Stimulated activated CD8-positive, alpha-beta memory T cell treated with anti-CD3 and anti-CD28 coated beads, Interleukin-7, amount 100 ng/mL, for 48 hours (primary cell): ENCODE data around the gene NAGLU.
"Not testable (repeated sequence)": the region's sequence is repeated elsewhere in the genome, so short reads cannot be mapped to it uniquely, and the experiment has no call there.

Experiments
- DNase-seq, 2 donors: peaks; one replicate each; pipeline ENCODE4 v3.0.0-alpha.2; 2020; ENCODE audit warnings: low read depth in 1 of 2; ENCODE audit errors: extremely low read depth in 1 of 2

Gene NAGLU

GRCh38 chr17:42521036-42521435, 15.0 kb upstream of the NAGLU start:
- DNase-seq: no peak

GRCh38 chr17:42521666-42522262, 14.3 kb upstream of the NAGLU start:
- DNase-seq: no peak

- no peak for DNase-seq
Observed at GRCh38 chr17:42522263-42522790, 13.7 kb upstream of the NAGLU start.

DNA sequence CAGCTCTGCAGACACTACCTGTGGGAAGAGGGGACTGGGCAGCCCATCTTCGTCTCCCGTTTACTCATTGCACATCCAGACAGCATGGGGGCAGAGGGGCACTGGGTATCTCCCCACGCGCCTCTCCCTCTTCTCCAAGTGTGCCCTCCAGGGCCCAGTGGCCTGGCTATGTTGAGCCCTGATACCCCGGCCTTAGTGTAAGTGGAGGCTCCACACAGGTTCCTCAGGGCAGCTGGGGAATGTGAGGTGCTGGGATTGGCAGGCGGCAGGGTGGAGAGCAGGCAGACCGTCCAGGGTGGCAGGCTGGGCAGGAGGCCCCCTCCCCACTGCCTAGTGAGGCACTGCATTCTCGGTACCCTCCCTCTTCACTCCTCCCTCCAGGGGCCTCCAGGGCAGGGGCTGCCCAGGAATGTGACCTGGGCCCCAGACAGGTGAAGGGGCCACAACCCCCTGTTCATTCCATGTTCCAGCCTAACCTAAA, 13.2 kb upstream of the NAGLU start:
- no peak for DNase-seq

- no peak for DNase-seq
Observed at GRCh38 chr17:42525221-42525620, 10.8 kb upstream of the NAGLU start.

- no peak for DNase-seq
Observed at GRCh38 chr17:42526031-42526444, 10.0 kb upstream of the NAGLU start.

DNA sequence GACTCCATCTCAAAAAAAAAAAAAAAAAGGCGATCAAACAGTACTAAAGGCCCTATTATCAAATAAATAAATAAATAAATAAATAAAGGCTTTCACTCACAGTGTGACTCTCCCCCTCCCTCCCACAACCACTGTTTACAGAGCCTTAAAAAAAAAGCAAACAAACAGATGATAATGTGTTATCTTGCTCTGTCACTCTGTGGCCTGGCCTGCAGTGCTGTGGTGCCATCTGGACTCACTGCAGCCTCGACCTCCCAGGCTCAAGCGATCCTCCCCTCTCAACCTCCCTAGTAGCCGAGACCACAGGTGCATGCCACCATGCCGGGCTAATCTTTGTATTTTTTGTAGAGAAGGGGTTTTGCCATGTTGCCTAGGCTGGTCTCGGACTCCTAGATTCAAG, 8.1 kb upstream of the NAGLU start:
- DNase-seq: no peak

GRCh38 chr17:42529061-42529460, 7.0 kb upstream of the NAGLU start:
- no peak for DNase-seq

DNA sequence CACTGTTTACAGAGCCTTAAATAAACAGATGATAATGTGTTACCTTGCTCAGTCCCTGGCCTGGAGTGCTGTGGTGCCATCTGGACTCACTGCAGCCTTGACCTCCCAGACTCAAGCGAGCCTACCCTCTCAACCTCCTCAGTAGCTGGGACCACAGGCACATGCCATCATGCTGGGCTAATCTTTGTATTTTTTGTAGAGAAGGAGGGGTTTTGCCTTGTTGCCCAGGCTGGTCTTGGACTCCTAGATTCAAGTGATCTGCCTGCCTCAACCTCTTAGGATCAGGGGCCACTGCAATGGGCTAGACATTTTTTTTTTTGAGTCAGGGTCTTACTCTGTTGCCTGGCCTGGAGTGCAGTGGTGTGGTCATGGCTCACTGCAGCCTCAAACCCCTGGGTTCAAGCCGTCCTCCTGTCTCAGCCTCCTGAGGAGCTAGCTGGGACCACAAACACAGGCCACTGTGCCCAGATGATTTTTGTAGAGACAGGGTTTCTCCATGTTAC, 5.0 kb upstream of the NAGLU start:
- DNase-seq: no peak

DNA sequence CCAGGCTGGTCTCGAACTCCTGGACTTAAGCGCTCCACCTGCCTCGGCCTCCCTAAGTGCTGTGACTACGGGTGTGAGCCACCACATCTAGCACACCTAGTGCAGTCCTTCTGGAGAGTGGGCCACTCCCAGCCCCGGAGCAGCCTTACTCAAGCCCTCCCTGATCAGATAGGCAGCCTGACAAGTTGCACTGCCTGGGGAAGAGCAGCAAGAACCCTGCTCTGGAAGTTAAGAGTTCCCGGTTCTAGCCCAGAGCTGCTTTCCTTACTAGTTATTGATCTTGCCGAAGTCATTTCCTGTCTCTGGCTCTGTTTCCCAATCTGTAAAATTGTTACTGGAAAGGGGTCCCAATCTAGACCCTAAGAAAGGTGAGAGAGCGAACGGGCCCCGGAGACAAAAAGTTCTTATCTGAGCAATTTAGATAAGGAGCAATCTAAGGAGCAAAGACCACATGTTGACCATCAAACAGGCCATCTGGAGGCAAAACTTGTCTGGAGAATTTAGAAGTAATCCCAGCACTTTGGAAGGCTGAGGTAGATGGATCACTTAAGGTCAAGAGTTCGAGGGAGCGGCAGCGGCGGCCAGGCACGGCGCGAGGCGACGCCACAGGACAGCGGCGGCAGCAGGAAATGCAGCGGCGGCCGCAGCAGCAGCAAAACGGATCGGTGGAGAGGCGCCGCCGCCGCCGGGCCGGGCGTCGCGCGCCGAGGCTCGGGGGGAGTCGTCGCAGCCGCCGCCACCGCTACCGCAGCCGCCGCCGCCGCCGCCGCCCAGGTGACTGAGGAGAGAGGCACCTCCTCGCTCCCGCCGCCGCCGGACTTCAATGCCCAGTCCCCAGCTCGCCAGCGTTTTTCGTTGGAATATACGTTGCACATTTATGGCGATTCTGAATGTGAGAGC, 4.3 kb upstream of the NAGLU start:
- no peak for DNase-seq

DNA sequence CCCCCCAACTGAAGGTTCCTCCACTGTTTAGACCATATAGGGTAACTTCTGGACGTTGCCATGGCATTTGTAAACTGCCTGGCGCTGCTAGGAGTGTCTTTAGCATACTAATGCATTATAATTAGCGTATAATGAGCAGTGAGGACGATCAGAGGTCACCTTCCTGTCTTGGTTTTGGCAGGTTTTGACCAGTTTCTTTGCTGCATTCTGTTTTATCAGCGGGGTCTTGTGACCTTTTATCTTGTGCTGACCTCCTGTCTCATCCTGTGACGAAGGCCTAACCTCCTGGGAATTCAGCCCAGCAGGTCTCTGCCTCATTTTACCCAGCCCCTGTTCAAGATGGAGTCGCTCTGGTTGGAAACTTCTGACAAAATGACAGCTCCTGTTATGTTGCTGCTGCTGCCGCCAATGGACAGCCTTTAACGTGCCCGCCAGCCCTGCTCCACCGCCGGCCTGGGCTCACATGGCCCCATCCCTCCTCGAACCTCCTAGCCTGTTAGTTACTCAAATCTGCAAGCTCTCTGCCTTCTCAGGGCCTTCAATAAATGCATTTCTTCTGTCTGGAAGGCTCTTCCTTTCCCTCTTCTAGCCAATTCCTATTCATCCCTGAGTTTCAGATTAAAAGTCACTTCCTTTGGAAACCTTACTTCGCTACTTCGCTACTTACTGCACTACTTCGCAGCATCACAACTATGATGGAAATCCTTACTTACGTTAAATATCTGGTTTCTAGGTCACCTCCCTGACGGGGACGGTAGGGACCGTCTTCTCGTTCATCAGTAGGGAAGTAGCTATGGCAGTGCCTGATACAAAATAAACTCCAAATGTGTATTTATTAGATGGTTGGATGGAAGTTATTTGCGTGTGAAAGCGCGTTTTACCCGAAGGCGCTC, 640 bp upstream of the NAGLU start:
- DNase-seq: no peak

DNA sequence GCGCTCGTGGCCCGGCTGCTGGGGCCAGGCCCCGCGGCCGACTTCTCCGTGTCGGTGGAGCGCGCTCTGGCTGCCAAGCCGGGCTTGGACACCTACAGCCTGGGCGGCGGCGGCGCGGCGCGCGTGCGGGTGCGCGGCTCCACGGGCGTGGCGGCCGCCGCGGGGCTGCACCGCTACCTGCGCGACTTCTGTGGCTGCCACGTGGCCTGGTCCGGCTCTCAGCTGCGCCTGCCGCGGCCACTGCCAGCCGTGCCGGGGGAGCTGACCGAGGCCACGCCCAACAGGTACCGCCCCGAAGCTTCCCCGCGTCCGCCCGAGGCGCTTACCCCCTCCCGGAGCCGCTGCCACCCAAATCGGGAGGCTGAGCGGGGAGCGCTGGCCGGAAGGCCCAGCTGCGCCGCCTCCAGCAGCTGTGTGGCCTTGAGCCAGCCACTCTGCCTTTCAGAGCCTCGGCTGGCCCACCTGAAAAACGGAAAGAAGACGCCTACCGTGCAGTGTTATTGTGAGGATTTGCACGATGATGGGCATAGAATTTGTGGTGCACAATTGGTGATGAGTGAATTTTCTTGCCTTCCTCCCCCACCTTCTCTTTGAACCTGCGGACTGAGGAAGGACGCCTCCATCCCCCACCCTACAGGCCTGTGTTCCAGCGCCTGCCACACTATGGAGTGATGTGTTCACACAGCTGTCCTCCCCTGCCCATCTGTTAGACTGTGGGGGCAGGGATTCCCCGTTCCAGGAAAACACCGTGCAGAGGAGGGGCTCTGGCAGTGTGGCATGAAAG, 523 bp downstream of the NAGLU start:
- DNase-seq: peak; percentile 56 to 72

DNA sequence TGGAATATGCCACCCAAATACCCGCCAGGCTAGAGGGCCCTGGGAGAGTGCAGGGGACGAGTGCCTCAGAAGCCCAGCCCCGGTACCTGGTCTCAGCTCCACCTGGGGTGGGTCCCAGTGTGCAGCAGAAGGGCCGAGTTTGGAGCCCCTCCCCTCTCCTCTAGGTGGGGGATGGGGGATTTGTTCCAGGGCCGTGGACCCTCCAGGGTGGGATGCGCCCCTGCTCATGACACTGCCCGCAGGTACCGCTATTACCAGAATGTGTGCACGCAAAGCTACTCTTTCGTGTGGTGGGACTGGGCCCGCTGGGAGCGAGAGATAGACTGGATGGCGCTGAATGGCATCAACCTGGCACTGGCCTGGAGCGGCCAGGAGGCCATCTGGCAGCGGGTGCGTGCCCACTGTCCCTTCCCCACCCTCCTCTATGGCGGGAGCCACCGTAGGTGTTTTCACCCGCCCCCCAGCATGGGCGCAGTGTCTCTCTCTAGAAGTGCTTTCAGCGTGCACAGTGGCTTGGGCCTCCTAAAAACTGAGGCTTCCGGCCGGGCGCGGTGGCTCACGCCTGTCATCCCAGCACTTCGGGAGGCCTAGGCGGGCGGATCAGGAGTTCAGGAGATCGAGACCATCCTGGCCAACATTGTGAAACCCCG, 1.2 kb downstream of the NAGLU start:
- DNase-seq: no peak

DNA sequence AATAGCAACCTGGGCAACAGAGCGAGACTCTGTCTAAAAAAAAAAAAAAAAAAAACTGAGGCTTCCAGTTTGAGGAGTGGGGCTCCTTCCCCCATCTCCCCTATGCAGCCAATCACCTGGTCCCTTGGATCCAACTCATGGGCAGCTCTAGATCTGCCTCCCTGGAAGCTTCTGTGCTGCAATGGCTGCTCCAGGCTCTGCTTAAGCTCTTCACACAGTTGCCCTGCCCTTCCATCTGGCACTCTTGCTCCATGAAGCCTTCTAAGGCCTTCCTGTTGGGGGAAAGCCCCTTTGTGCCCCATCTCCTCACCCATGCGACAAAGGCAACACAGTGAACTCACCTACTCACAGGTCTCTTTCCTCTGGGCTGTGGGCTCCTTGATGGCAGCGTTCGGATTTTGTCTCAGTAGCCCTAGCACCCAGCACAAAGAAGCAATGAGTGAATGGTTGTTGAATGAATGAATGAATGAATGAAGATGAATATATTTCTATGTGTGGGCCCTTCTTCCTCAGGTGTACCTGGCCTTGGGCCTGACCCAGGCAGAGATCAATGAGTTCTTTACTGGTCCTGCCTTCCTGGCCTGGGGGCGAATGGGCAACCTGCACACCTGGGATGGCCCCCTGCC, 1.9 kb downstream of the NAGLU start:
- DNase-seq: no peak

- DNase-seq: no peak
Observed at GRCh38 chr17:42538482-42538881, 2.4 kb downstream of the NAGLU start.

DNA sequence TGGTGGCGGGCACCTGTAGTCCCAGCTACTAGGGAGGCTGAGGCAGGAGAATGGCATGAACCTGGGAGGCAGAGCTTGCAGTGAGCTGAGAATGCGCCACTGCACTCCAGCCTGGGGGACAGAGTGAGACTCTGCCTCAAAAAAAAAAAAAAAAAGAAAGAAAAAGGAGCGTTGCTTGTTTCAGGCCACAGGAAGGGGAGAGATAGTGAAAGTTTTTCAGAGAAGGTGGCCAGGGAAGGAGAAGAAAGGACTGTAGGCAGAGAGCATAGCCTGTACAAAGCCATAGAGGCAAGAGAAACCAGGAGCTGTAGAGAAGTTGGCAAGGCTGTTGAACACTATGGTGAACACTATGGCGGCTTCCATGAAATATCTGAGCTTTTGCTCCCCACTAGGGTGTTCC, 4.5 kb downstream of the NAGLU start:
- DNase-seq: not testable (repeated sequence)

DNA sequence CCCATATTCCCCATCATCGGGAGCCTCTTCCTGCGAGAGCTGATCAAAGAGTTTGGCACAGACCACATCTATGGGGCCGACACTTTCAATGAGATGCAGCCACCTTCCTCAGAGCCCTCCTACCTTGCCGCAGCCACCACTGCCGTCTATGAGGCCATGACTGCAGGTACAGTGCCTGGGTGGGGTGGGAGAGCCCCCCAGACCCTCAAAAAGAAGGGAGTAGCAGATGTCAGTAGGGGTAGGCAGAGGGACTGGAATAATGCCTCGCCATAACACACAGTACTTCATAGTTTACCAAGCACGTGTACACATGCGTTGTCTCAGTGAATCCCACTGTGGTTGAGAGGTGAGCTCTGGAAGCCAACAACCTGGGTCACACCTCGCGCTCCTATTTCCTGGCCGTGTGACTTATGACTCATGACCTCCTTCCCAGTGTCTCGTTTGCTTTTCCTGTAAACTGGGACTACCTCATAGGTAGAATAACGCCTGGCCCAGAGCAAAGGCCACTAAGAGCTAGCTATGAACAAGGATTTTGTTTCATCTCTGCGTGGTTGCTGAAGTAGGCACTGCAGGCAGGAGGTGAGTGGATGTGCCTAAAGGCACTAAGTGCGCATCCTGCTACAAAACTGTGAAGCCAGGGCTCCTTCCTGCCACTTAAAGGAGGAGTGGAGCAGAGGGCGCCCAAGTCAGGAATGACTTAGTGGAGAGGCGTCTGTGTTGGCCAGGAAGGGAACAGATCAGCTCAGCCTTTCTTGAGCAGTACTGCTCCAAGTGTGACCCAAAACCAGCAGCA, 5.2 kb downstream of the NAGLU start:
- DNase-seq: no peak
